IPS DF 6.9 (cell line): ENCODE results near the gene STXBP6.
"Not testable (repeated sequence)": the region's sequence is repeated elsewhere in the genome, so short reads cannot be mapped to it uniquely, and the experiment has no call there.

ENCODE experiments used
- DNase-seq: peaks from one replicate; pipeline ENCODE4 v3.0.0-alpha.2; 2013; ENCODE audit warnings: low read depth, low spot score
- H3K27ac ChIP-seq: one replicate; pipeline ENCODE4 v1.5.1; 2013; ENCODE audit warnings: low read length, control low read depth
- H3K27me3 ChIP-seq: 2 replicates; pipeline ENCODE4 v1.6.1; 2013; ENCODE audit warnings: mild to moderate bottlenecking, low read length; ENCODE audit not compliant: control insufficient read depth, insufficient read depth
- H3K36me3 ChIP-seq: 2 replicates; pipeline ENCODE4 v1.6.1; 2013; ENCODE audit warnings: low read length; ENCODE audit not compliant: control insufficient read depth, insufficient read depth
- H3K4me1 ChIP-seq: 2 replicates; pipeline ENCODE4 v1.6.1; 2013; ENCODE audit warnings: low read length; ENCODE audit not compliant: control insufficient read depth, insufficient read depth
- H3K4me3 ChIP-seq: 2 replicates; pipeline ENCODE4 v1.5.1; 2013; ENCODE audit warnings: mild to moderate bottlenecking, low read length
- H3K9me3 ChIP-seq: 2 replicates; pipeline ENCODE4 v1.6.1; 2013; ENCODE audit warnings: low read length, inconsistent platforms; ENCODE audit not compliant: control insufficient read depth, insufficient read depth
- WGBS: extraction: QIAGEN DNeasy Blood & Tissue Kit; methylation state at CpG from one replicate; pipeline ENCODE4 v1.1.7; 2013; ENCODE audit warnings: mixed read lengths, missing lambda C conversion rate; ENCODE audit not compliant: insufficient read length, insufficient coverage; 5-methylcytosine and 5-hydroxymethylcytosine counted together

The STXBP6 gene

DNA sequence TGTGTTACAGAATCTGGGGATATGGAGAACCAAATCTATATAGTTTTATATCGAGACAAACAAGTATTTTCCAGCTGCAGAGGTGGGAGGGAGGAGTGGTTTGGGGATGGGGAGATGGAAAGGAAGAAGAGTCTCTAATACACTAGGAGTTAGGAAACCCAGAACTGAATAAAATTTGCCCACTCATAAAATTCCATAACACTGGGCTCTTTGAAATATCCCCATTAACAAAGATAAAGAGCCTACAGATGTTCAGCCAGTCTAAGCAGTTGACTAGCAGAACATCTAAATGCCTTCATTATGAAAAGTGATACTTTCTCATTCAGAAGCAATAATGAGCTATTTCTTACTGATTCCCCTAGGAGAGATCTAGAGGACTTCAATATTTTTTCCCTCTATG lies 264.2 kb downstream of the STXBP6 start:
- H3K9me3 ChIP-seq = no peaks in the 10 kb centered on the region
- DNase-seq = no peak
- WGBS = no CpG with 5 or more reads among the region's 1 CpG
- H3K27me3 ChIP-seq = no peaks in the 10 kb centered on the region
- no peak overlapping the region for H3K27ac ChIP-seq
- H3K36me3 ChIP-seq = no peaks in the 10 kb centered on the region
- no peaks in the 10 kb centered on the region for H3K4me1 ChIP-seq
- no peak overlapping the region for H3K4me3 ChIP-seq

DNA sequence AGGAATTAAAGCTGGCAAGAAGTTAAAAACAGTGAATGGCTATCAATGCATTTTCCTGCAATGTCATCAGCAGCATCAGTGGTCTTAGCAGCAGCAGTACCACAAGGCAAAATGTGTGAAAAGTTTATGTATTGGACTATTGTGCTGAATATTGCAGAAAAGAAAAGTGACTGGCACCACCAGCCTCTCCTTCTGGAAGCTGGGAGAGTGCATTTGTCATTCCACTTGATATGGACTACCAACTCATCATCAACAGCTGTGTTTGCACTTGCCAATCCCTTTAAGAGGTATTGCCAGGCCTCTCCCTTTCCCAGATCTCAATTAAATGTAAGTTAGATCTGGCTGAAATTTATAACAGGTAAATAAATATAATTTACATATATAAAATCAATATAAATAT lies 265.0 kb downstream of the STXBP6 start:
- Histone ChIP-seq H3K27me3 (no peaks in the 10 kb centered on the region), H3K36me3 (no peaks in the 10 kb centered on the region), H3K4me3 (no peak overlapping the region), H3K27ac (no peak overlapping the region), H3K9me3 (no peaks in the 10 kb centered on the region), H3K4me1 (no peaks in the 10 kb centered on the region)
- no peak for DNase-seq

DNA sequence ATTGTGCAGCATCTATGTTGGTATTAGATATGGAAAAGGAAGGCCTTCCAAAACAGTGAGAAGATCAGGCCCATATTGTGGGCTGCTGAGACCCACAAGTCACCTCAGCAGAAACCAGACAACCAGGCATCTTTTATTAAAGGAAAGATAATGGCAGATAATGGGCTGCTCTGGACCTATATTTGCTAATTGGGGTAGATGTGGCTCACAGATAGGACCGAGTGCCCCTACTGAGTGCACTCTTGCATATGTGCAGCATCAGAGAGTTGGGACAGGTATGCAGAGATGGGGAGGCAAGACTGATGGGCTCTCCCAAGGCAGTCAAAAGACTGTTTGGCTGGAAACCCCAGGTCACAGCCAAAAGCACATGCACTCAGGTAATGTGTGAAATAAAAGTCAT lies 266.2 kb downstream of the STXBP6 start:
- no CpG with 5 or more reads among the region's 1 CpG for WGBS
- no peak overlapping the region for H3K4me3 ChIP-seq
- H3K27ac ChIP-seq = no peak overlapping the region
- no peaks in the 10 kb centered on the region for H3K4me1 ChIP-seq
- no peaks in the 10 kb centered on the region for H3K36me3 ChIP-seq
- no peaks in the 10 kb centered on the region for H3K27me3 ChIP-seq
- DNase-seq = no peak
- H3K9me3 ChIP-seq = no peaks in the 10 kb centered on the region

DNA sequence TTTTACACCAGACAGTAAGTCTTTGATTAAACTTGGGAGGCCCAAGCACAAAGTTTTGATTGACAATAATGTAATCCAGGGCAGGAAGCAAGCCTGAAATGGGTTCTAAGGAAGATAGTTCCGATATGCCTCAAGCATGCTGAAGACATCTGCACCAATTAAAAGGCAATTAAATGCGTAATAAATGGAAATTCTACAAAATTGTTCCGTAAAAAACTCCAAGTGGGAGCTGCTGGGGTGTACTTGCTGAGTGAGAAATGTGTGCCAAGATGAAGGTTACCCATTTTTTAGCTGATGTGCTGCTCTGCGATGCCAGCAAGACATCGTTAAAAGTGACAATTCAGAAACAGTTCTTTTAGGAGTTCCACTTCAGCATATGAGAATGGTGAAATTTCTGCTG lies 269.7 kb downstream of the STXBP6 start:
- H3K9me3 ChIP-seq = no peaks in the 10 kb centered on the region
- no peak overlapping the region for H3K27ac ChIP-seq
- no peaks in the 10 kb centered on the region for H3K27me3 ChIP-seq
- H3K4me3 ChIP-seq = no peak overlapping the region
- DNase-seq = no peak
- H3K36me3 ChIP-seq = no peaks in the 10 kb centered on the region
- no CpG with 5 or more reads among the region's 5 CpGs for WGBS
- no peaks in the 10 kb centered on the region for H3K4me1 ChIP-seq

DNA sequence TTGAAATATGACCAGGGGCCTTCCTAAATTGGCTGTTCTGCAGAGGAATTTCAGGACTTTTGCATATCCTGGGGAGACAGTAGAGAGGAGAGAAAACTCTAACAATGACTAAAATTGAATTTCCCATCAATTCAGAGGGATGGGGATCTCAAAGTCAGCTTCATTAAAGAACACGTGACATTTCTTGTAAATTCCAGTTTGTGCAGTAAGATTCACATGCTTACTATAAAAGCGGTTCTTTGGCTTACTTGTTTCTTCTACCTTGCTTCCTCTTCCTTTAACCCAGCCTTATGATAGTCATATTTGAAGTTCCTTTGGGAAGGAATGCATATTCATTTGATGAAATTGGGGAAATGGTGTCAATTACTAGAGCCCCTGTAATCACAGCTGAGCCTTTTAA lies 272.3 kb downstream of the STXBP6 start:
- WGBS = no CpG with 5 or more reads among the region's 2 CpGs
- H3K4me3 ChIP-seq = no peak overlapping the region
- no peaks in the 10 kb centered on the region for H3K36me3 ChIP-seq
- H3K9me3 ChIP-seq = no peaks in the 10 kb centered on the region
- H3K4me1 ChIP-seq = no peaks in the 10 kb centered on the region
- no peak overlapping the region for H3K27ac ChIP-seq
- no peak for DNase-seq
- H3K27me3 ChIP-seq = no peaks in the 10 kb centered on the region

DNA sequence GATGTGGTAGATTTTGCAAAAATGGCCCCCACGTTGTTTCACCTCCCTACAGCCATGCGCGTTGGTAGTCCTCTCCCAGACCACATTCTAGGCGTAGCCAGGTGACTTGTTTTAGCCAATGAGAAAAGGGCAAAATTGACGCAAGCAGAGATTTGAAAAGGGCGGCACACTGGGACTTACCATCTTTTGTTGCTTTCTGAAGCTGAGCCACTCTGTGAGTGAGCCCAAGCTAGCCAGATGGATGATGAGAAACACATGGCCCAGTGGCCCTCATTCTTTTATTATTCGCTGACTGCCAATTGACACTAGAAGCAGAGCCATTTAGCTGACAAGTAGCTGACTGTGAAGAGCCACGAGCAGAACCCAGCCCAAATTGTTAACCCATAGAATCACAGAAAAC lies 274.0 kb downstream of the STXBP6 start:
- Histone ChIP-seq H3K4me3 (no peak overlapping the region), H3K4me1 (no peaks in the 10 kb centered on the region), H3K9me3 (no peaks in the 10 kb centered on the region), H3K27ac (no peak overlapping the region), H3K27me3 (no peaks in the 10 kb centered on the region), H3K36me3 (no peaks in the 10 kb centered on the region)
- no CpG with 5 or more reads among the region's 8 CpGs for WGBS
- no peak for DNase-seq

DNA sequence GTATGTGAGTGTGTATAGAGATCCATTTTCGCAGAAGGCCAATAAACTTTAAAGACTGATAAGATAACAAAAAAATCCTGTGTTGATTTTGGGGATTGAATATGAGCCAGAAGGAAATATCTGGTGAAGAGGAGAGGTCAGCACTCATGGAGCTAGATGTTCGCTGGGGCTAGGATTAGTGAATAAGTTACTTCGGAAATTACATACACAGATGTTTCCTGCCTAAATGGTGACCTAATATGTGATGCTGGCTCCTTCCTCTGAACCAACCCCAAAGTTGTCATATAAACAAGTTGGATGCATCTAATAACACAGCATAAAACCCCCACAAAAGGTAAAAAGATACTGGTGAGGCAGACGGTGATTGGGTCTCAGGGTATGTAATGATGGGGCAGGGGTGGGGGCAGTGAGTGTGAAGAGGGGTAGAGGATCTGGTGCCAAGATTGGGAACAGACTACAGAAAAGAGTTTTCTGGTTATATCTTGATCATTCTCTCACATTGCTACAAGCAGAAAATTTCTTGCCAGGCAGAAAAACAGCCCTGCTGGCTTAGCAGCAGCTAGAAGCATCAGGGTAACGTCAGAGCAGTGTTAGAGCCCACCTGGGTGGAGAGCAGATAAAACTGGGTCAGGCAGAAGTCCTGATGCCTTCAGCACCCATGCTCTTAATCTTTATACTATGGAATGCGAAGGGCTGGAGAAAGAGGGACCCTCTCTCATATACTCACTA lies 275.6 kb downstream of the STXBP6 start:
- Histone ChIP-seq H3K36me3 (no peaks in the 10 kb centered on the region), H3K27me3 (no peaks in the 10 kb centered on the region), H3K4me1 (no peaks in the 10 kb centered on the region), H3K9me3 (no peaks in the 10 kb centered on the region), H3K27ac (no peak overlapping the region), H3K4me3 (no peak overlapping the region)
- no CpG with 5 or more reads among the region's 6 CpGs for WGBS
- no peak for DNase-seq

DNA sequence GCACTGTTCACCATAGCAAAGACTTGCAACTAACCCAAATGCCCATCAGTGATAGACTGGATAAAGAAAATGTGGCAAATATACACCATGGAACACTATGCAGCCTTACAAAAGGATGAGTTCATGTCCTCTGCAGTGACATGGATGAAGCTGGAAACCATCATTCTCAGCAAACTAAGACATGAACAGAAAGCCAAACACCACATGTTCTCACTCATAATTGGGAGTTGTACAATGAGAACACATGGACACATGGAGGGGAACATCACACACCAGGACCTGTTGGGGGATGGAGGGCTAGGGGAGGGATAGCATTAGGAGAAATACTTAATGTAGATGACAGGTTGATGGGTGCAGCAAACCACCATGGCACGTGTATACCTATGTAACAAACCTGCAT lies 276.4 kb downstream of the STXBP6 start:
- DNase-seq, H3K36me3 ChIP-seq, H3K27ac ChIP-seq, H3K9me3 ChIP-seq, H3K27me3 ChIP-seq, H3K4me1 ChIP-seq, H3K4me3 ChIP-seq: not testable (repeated sequence)
- WGBS = no CpG with 5 or more reads among the region's 1 CpG

DNA sequence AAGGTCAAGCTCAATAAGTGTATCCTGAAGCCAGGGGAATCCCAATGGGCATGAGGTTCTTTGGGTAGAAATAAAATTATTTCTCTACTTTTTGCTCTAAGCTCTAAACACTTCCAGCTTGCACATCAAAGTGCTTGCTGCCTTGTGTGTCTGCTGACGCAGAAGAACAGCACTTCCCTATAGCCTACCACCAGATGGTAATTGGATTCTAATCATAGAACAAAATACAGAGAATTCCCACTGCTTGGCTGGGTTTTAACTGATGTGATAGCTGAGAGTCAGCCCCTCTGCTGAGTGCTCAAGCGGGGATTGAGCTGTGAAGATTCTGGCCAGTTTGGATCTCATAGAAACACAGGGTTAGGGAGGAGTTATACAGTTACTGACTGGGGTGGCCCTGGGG lies 283.5 kb downstream of the STXBP6 start:
- no peaks in the 10 kb centered on the region for H3K36me3 ChIP-seq
- no peaks in the 10 kb centered on the region for H3K9me3 ChIP-seq
- whole genome bisulfite sequencing = no CpG with 5 or more reads among the region's 2 CpGs
- no peaks in the 10 kb centered on the region for H3K4me1 ChIP-seq
- no peak overlapping the region for H3K4me3 ChIP-seq
- DNase-seq = no peak
- no peaks in the 10 kb centered on the region for H3K27me3 ChIP-seq
- H3K27ac ChIP-seq = no peak overlapping the region

DNA sequence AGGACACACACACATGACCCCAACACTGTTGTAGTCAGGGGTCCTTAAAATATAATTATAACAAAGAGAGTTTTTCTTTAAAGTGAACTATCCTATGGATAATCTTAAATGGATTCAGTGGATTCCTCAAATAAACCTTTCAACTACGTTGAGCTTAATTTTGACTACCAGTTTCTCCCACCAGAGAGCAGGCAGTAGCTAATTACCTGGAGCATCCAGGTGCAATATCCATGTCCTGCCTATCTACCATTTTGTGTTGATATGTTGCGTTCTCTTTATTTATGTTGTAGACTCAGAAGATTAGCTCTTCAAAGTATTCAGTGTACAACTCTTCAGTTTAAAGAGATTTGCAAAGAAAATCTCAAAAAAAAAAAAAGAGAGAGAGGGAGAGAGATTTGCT lies 288.8 kb downstream of the STXBP6 start:
- Histone ChIP-seq H3K4me1 (no peaks in the 10 kb centered on the region), H3K4me3 (no peak overlapping the region), H3K36me3 (no peaks in the 10 kb centered on the region), H3K27ac (no peak overlapping the region), H3K27me3 (no peaks in the 10 kb centered on the region), H3K9me3 (no peaks in the 10 kb centered on the region)
- WGBS = no CpG with 5 or more reads among the region's 2 CpGs
- no peak for DNase-seq
